Activated CD4-positive, alpha-beta memory T cell treated with anti-CD3 and anti-CD28 coated beads for 36 hours (primary cell): Measurements from ENCODE around the gene UBN1. TPM values are rescaled to one million over a fixed set of nuclear protein-coding genes. Genes with fewer than 3 reads are reported as not detected.

ENCODE experiments used
- CTCF ChIA-PET: fragments of 350-600 bp; sonication (Branson Sonifier 250); formaldehyde crosslinking; loops from one replicate; lab custom pipeline; 2021; ENCODE audit warnings: antibody characterized with exemption, inconsistent platforms; lab: Charles Lee
- POLR2A ChIA-PET: fragments of 350-600 bp; sonication (Branson Sonifier 250); formaldehyde crosslinking; loops from one replicate; lab custom pipeline; 2021; ENCODE audit warnings: antibody characterized with exemption; lab: Charles Lee
- DNase-seq: peaks from one replicate; pipeline ENCODE4 v3.0.0-alpha.2; 2020
- H3K27ac Mint-ChIP-seq: one replicate; pipeline ENCODE4 v1.8.0; 2021; ENCODE audit warnings: mixed read lengths
- H3K27me3 Mint-ChIP-seq: one replicate; pipeline ENCODE4 v1.8.0; 2021; ENCODE audit warnings: mixed read lengths
- H3K36me3 Mint-ChIP-seq: one replicate; pipeline ENCODE4 v1.8.0; 2021; ENCODE audit warnings: mixed read lengths
- H3K4me1 Mint-ChIP-seq: one replicate; pipeline ENCODE4 v1.8.0; 2021; ENCODE audit warnings: low read depth, mixed read lengths
- H3K4me3 Mint-ChIP-seq: one replicate; pipeline ENCODE4 v1.8.0; 2021; ENCODE audit warnings: mild to moderate bottlenecking, mixed read lengths
- H3K9me3 Mint-ChIP-seq: one replicate; pipeline ENCODE4 v1.8.0; 2021; ENCODE audit warnings: mixed read lengths
- intact Hi-C: fragments of 100-400 bp; cut with micrococcal nuclease; formaldehyde crosslinking; loops from one replicate; pipeline ENCODE4 v1.15.1; 2023
- total RNA-seq, 2 experiments: library from RNA; stranded (reverse); gene quantifications; one replicate each; pipeline ENCODE4 v1.2.3, GENCODE V29; 2021

Gene UBN1
- total RNA-seq, 2 experiments from 2014 or later = 24.4 TPM

- ChIA-PET CTCF (no interaction called here), POLR2A (no interaction called here)
- no peak for DNase-seq
- intact Hi-C loops = no loop called here
- peaks cover 14% of the 10 kb centered on the region for H3K27me3 Mint-ChIP-seq
- no peaks in the 10 kb centered on the region for H3K4me1 Mint-ChIP-seq
- no peaks in the 10 kb centered on the region for H3K9me3 Mint-ChIP-seq
- no peaks in the 10 kb centered on the region for H3K36me3 Mint-ChIP-seq
- H3K27ac Mint-ChIP-seq = no peak overlapping the region
- no peak overlapping the region for H3K4me3 Mint-ChIP-seq
These were observed 57.8 kb downstream of the UBN1 start for GRCh38 chr16:4904942-4905615.

GRCh38 chr16:4908854-4909401 is 61.6 kb downstream of the UBN1 start:
- Mint-ChIP-seq H3K27me3 (peaks cover 6% of the 10 kb centered on the region), H3K36me3 (no peaks in the 10 kb centered on the region), H3K4me1 (no peaks in the 10 kb centered on the region), H3K4me3 (no peak overlapping the region), H3K27ac (no peak overlapping the region), H3K9me3 (no peaks in the 10 kb centered on the region)
- no peak for DNase-seq
- ChIA-PET POLR2A (no interaction called here), CTCF (no interaction called here)
- intact Hi-C loops = no loop called here

DNA sequence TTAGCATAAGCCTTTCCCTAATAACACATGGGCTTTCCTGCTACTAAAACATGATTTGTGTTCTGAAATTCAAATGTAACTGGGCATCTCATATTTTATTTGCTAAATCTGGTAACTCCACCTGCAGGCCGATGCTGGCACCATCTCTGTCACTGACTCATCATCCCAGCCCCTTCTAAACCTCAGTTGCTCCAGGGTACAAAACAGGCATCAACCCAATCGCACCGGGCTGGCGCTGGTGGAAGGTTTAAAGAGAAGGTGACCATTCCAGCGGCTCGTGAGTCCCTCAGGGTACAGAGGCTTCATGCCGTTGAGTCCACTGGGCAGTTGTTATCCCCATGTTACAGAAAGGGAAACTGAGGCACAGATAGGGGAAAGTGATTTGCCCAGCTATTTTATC is 62.5 kb downstream of the UBN1 start:
- peaks cover 1% of the 10 kb centered on the region for H3K27me3 Mint-ChIP-seq

GRCh38 chr16:4910828-4911227 is 63.5 kb downstream of the UBN1 start:
- Mint-ChIP-seq H3K9me3 (no peaks in the 10 kb centered on the region), H3K4me3 (no peak overlapping the region), H3K27me3 (peaks cover 1% of the 10 kb centered on the region), H3K36me3 (no peaks in the 10 kb centered on the region), H3K4me1 (no peaks in the 10 kb centered on the region), H3K27ac (no peak overlapping the region)
- ChIA-PET POLR2A (no interaction called here), CTCF (no interaction called here)
- no peak for DNase-seq
- intact Hi-C loops = no loop called here

More for the DNA sequence above, 62.5 kb downstream of the UBN1 start:
- Mint-ChIP-seq H3K4me1 (no peaks in the 10 kb centered on the region), H3K36me3 (no peaks in the 10 kb centered on the region), H3K4me3 (no peak overlapping the region), H3K27ac (no peak overlapping the region), H3K9me3 (no peaks in the 10 kb centered on the region)
- intact Hi-C loops = no loop called here
- DNase-seq = no peak
- CTCF ChIA-PET = no interaction called here
- POLR2A ChIA-PET = no interaction called here

DNA sequence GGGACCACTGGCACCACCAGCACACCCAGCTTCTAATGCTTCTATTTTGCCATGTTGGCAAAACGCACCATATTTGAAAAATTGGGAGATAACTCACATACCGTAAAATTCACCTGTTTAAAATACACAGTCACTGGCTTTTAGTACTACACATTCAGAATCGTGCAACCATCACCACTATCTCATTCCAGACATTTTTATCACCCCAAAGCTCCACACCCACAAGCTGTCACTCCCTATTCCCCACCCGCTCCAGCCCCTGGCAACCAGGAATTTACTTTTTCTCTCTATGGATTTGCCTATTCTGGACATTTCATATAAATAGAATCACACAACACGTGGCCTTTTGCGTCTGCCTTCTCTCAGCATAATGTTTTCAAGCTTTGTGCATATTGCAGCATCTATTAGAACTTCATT is 64.7 kb downstream of the UBN1 start:
- H3K4me1 Mint-ChIP-seq = no peaks in the 10 kb centered on the region
- no peaks in the 10 kb centered on the region for H3K27me3 Mint-ChIP-seq
- no peak for DNase-seq
- no peak overlapping the region for H3K27ac Mint-ChIP-seq
- no peaks in the 10 kb centered on the region for H3K9me3 Mint-ChIP-seq
- H3K4me3 Mint-ChIP-seq = no peak overlapping the region
- H3K36me3 Mint-ChIP-seq = no peaks in the 10 kb centered on the region
- intact Hi-C loops = no loop called here
- ChIA-PET CTCF (interaction anchor here (0.6 kb wide), 1 partner anchor 16 kb away, joined by 3 read pairs; no protein-coding TSS in a partner anchor), POLR2A (no interaction called here)

GRCh38 chr16:4913130-4913773 is 66.0 kb downstream of the UBN1 start:
- no peak overlapping the region for H3K4me3 Mint-ChIP-seq
- DNase-seq = no peak
- ChIA-PET POLR2A (no interaction called here), CTCF (no interaction called here)
- peaks cover 4% of the 10 kb centered on the region for H3K27me3 Mint-ChIP-seq
- no peaks in the 10 kb centered on the region for H3K36me3 Mint-ChIP-seq
- no peaks in the 10 kb centered on the region for H3K4me1 Mint-ChIP-seq
- H3K27ac Mint-ChIP-seq = no peak overlapping the region
- intact Hi-C loops = no loop called here
- no peaks in the 10 kb centered on the region for H3K9me3 Mint-ChIP-seq

- POLR2A ChIA-PET = no interaction called here
- no peak overlapping the region for H3K27ac Mint-ChIP-seq
- intact Hi-C loops = no loop called here
- H3K4me1 Mint-ChIP-seq = no peaks in the 10 kb centered on the region
- H3K9me3 Mint-ChIP-seq = no peaks in the 10 kb centered on the region
- CTCF ChIA-PET = no interaction called here
- no peaks in the 10 kb centered on the region for H3K36me3 Mint-ChIP-seq
- no peak overlapping the region for H3K4me3 Mint-ChIP-seq
- peaks cover 4% of the 10 kb centered on the region for H3K27me3 Mint-ChIP-seq
- no peak for DNase-seq
These were observed 66.7 kb downstream of the UBN1 start for GRCh38 chr16:4913774-4914525.

DNA sequence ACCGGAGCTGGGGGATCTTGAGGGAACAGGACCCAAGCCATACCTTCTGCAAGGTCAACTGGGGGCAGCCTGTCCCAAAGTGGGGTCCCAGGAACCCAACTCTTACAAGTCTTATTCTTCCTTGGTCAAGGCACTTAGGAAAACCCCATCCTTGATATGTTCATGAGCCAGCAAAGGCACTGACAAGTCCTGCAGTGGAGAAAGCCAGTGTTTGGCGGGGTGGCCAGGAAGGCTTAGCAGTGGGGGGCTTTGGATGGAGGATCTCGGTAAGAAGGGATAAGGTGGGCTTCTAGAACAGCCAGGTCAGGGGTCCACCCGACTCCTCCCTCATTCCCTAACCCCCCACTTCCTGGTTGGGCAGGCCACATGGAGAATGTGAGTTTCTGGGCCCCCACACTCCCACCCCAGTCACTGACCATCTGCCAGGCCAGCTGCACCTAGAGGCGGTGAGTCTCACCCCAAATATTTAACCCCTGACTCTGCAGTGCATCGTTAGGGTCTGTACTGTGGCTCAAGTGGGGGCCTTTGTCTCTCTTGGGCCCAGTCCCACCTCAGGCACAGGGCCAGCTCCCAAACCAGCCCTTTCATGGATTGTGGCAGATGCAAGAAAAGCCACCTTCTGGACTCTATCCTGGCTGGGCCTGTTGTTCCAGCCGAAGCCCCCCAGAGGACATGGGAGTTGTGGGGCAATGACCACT is 67.4 kb downstream of the UBN1 start:
- no peak for DNase-seq
- CTCF ChIA-PET = no interaction called here
- Mint-ChIP-seq H3K4me1 (no peaks in the 10 kb centered on the region), H3K4me3 (no peak overlapping the region), H3K27ac (no peak overlapping the region), H3K36me3 (no peaks in the 10 kb centered on the region), H3K27me3 (peaks cover 4% of the 10 kb centered on the region), H3K9me3 (no peaks in the 10 kb centered on the region)
- intact Hi-C loops = no loop called here
- POLR2A ChIA-PET = no interaction called here

DNA sequence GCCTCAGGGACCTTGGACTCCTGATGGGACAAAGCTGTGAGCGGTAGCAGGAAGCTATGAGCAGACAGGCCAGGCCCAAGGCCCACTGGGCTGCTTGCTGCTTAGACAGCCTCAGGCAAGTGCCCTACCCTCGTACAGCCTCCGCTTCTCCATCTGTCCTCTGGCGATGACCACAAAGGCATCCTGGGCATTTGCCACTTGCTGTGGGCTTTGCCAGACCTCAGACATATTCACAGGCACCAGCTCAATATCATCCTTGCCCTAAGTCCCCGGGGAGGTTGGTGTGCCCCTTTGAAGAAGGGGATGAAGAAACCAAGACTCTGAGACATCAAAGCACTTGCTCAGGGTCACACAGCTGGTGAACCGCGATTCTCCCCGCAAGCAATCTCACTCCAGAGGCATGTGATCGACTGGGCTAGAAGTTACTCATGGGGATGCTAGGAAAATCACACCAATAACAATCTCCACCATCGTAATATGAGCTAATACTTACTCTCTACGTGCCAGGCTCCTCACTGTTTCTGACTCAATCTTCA is 68.0 kb downstream of the UBN1 start:
- DNase-seq = no peak
- CTCF ChIA-PET = no interaction called here
- intact Hi-C loops = no loop called here
- Mint-ChIP-seq H3K4me3 (no peak overlapping the region), H3K27ac (no peak overlapping the region), H3K9me3 (no peaks in the 10 kb centered on the region), H3K27me3 (peaks cover 4% of the 10 kb centered on the region), H3K36me3 (no peaks in the 10 kb centered on the region), H3K4me1 (no peaks in the 10 kb centered on the region)
- POLR2A ChIA-PET = no interaction called here

GRCh38 chr16:4917117-4917516 is 69.8 kb downstream of the UBN1 start:
- intact Hi-C loops = no loop called here
- Mint-ChIP-seq H3K27ac (no peak overlapping the region), H3K4me1 (no peaks in the 10 kb centered on the region), H3K4me3 (no peak overlapping the region), H3K36me3 (no peaks in the 10 kb centered on the region), H3K27me3 (peaks cover 4% of the 10 kb centered on the region), H3K9me3 (no peaks in the 10 kb centered on the region)
- ChIA-PET CTCF (no interaction called here), POLR2A (no interaction called here)
- DNase-seq = no peak

GRCh38 chr16:4918781-4919251 is 71.5 kb downstream of the UBN1 start:
- no peaks in the 10 kb centered on the region for H3K4me1 Mint-ChIP-seq
- no peak overlapping the region for H3K27ac Mint-ChIP-seq
- ChIA-PET POLR2A (no interaction called here), CTCF (no interaction called here)
- H3K27me3 Mint-ChIP-seq = peaks cover 4% of the 10 kb centered on the region
- no peak overlapping the region for H3K4me3 Mint-ChIP-seq
- no peaks in the 10 kb centered on the region for H3K9me3 Mint-ChIP-seq
- no peak for DNase-seq
- intact Hi-C loops = no loop called here
- H3K36me3 Mint-ChIP-seq = no peaks in the 10 kb centered on the region

GRCh38 chr16:4920826-4921225 is 73.5 kb downstream of the UBN1 start:
- POLR2A ChIA-PET = no interaction called here
- H3K9me3 Mint-ChIP-seq = peaks cover 3% of the 10 kb centered on the region
- no peak for DNase-seq
- no peaks in the 10 kb centered on the region for H3K36me3 Mint-ChIP-seq
- no peaks in the 10 kb centered on the region for H3K4me1 Mint-ChIP-seq
- CTCF ChIA-PET = no interaction called here
- intact Hi-C loops = no loop called here
- no peak overlapping the region for H3K4me3 Mint-ChIP-seq
- H3K27ac Mint-ChIP-seq = no peak overlapping the region
- H3K27me3 Mint-ChIP-seq = peaks cover 6% of the 10 kb centered on the region
